HuH-7 (cell line): ENCODE results near the gene L3MBTL4.
A peak's percentile ranks its signal among the peaks of the same experiment; 100 is the strongest.
"Not testable (repeated sequence)": the region's sequence is repeated elsewhere in the genome, so short reads cannot be mapped to it uniquely, and the experiment has no call there.

Experiments
- DNase-seq: peaks from one replicate; pipeline ENCODE4 v3.0.0; 2011; ENCODE audit warnings: low spot score

Gene L3MBTL4

GRCh38 chr18:6297875-6298274, 116.8 kb downstream of the L3MBTL4 start:
- no peak for DNase-seq

GRCh38 chr18:6294148-6294784, 120.4 kb downstream of the L3MBTL4 start:
- no peak for DNase-seq

- no peak for DNase-seq
Observed at GRCh38 chr18:6289843-6290242, 124.9 kb downstream of the L3MBTL4 start.

- DNase-seq = no peak
Observed at GRCh38 chr18:6286585-6286984, 128.1 kb downstream of the L3MBTL4 start.

- DNase-seq = no peak
Observed at GRCh38 chr18:6284761-6285160, 129.9 kb downstream of the L3MBTL4 start.

- no peak for DNase-seq
Observed at GRCh38 chr18:6284300-6284699, 130.4 kb downstream of the L3MBTL4 start.

- peak; percentile 15 for DNase-seq
Observed at GRCh38 chr18:6281874-6282273, 132.8 kb downstream of the L3MBTL4 start.

- no peak for DNase-seq
Observed at GRCh38 chr18:6280211-6280743, 134.4 kb downstream of the L3MBTL4 start.

- DNase-seq = no peak
Observed at GRCh38 chr18:6279308-6279707, 135.4 kb downstream of the L3MBTL4 start.

- DNase-seq = no peak
Observed at GRCh38 chr18:6273423-6273822, 141.3 kb downstream of the L3MBTL4 start.

GRCh38 chr18:6272144-6272543, 142.6 kb downstream of the L3MBTL4 start:
- DNase-seq = not testable (repeated sequence)

GRCh38 chr18:6271585-6271984, 143.1 kb downstream of the L3MBTL4 start:
- no peak for DNase-seq

GRCh38 chr18:6270771-6271216, 143.9 kb downstream of the L3MBTL4 start:
- DNase-seq = no peak

- DNase-seq = no peak
Observed at GRCh38 chr18:6269660-6270332, 144.9 kb downstream of the L3MBTL4 start.

GRCh38 chr18:6266212-6266611, 148.5 kb downstream of the L3MBTL4 start:
- DNase-seq = no peak

- DNase-seq = no peak
Observed at GRCh38 chr18:6261938-6262337, 152.8 kb downstream of the L3MBTL4 start.

GRCh38 chr18:6259324-6259723, 155.4 kb downstream of the L3MBTL4 start:
- not testable (repeated sequence) for DNase-seq

GRCh38 chr18:6257950-6258349, 156.8 kb downstream of the L3MBTL4 start:
- DNase-seq = no peak

GRCh38 chr18:6256521-6256920, 158.2 kb downstream of the L3MBTL4 start:
- DNase-seq = no peak

GRCh38 chr18:6255886-6256285, 158.8 kb downstream of the L3MBTL4 start:
- no peak for DNase-seq

- no peak for DNase-seq
Observed at GRCh38 chr18:6255116-6255705, 159.5 kb downstream of the L3MBTL4 start.

GRCh38 chr18:6254456-6254855, 160.3 kb downstream of the L3MBTL4 start:
- no peak for DNase-seq

- DNase-seq = no peak
Observed at GRCh38 chr18:6251084-6251483, 163.6 kb downstream of the L3MBTL4 start.
